ENCODE data around the gene TMEM151B. TPM values are rescaled to one million over a fixed set of nuclear protein-coding genes. Genes with fewer than 3 reads are reported as not detected.

The TMEM151B gene
- total and polyA plus RNA-seq, 9 of the 15 experiments (the other 6 are each of a cell fraction or from before 2014, with no cell fraction given), result not detected

DNA sequence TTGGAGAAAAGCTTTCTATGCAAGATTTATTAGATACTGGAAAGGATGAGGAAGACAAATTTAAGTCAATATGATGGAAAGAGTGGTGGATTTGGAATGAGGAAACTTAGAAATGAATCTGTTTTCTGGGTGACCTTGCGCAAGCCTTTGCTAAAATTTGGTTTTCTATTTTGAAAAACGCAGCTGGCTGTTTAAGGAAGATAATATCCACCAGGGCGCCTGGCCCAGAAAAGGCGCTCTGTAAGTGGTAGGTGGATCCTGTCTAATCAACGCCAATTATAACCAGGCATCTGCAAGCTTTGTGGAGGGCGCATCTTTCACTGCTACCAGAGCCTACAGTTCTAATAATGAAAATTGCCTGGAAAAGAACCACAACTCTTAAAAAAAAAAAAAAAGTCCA is 71.8 kb downstream of the TMEM151B start:
- intact Hi-C loops (cut with micrococcal nuclease), result loop anchor here (5.0 kb wide), 1 partner anchor 115 kb away; no protein-coding TSS in a partner anchor
- H3K4me1 ChIP-seq (replicated peaks in 1 of 2; ENCODE audit: control insufficient read depth in 2 of 2, insufficient read depth in 2 of 2, low read length in 2 of 2), result peaks cover 5 to 11% of the 10 kb centered on the region in 2 experiments; a peak in 3 of 5 replicates
- BruUV-seq (replicated peaks), result no TSS peak
- TF ChIP-seq ZNF589 (CRISPR knock-in tag; IDR thresholded peaks at IDR 0.05; ENCODE audit: low read depth), result no peak
- TF ChIP-seq ZFP36 (IDR thresholded peaks at IDR 0.05; ENCODE audit: low read depth, low read length, partially characterized antibody), result no peak
- no peak for TF ChIP-seq XRCC5 (IDR thresholded peaks at IDR 0.05; ENCODE audit: low read depth, low read length)
- TF ChIP-seq KAT7 (CRISPR knock-in tag; IDR thresholded peaks at IDR 0.05; ENCODE audit: borderline replicate concordance), result no peak
- TF ChIP-seq CEBPG (CRISPR knock-in tag; IDR thresholded peaks at IDR 0.05), result no peak
- peak; percentile 9 to 42; a peak in 2 of 4 replicates for TF ChIP-seq CEBPG (tag; conservative IDR thresholded peaks at IDR 0.05 in 1 of 2, IDR thresholded peaks at IDR 0.05 in 1 of 2)
- peak; percentile 58 for TF ChIP-seq CBFA2T3 (IDR thresholded peaks at IDR 0.05)
- no peak for TF ChIP-seq NFYB (IDR thresholded peaks at IDR 0.05; ENCODE audit: extremely low read depth, insufficient read length)
- 0 out of 2 replicates have a peak, but pooled peaks have one; percentile 42 for TF ChIP-seq CBFA2T2 (conservative IDR thresholded peaks at IDR 0.05)
- TF ChIP-seq CEBPB (tag; IDR thresholded peaks at IDR 0.05), result peak; percentile 91
- TF ChIP-seq STAT6 (CRISPR knock-in tag; IDR thresholded peaks at IDR 0.05), result no peak
- TF ChIP-seq GTF3C2 (IDR thresholded peaks at IDR 0.05; ENCODE audit: borderline replicate concordance, extremely low read depth, insufficient read length), result no peak
- TF ChIP-seq FOXM1 (IDR thresholded peaks at IDR 0.05; ENCODE audit: low read depth), result 0 out of 2 replicates have a peak, but pooled peaks have one; percentile 33
- no peak for TF ChIP-seq FOXM1 (CRISPR knock-in tag; IDR thresholded peaks at IDR 0.05; ENCODE audit: low read depth)
- TF ChIP-seq GATA2 (CRISPR knock-in tag; IDR thresholded peaks at IDR 0.05), result 0 out of 2 replicates have a peak, but pooled peaks have one; percentile 33
- no peak for TF ChIP-seq CBX1 (IDR thresholded peaks at IDR 0.05; ENCODE audit: low read depth)

More for the DNA sequence above, 71.8 kb downstream of the TMEM151B start:
- Histone ChIP-seq H2AFZ (ENCODE audit: low read depth, low read length) (no peak overlapping the region), H3K4me3 (no peak overlapping the region), H3K9me3 (replicated peaks; ENCODE audit: control insufficient read depth, insufficient read depth, low read depth, low read length) (no peaks in the 10 kb centered on the region), H3K9ac (ENCODE audit: insufficient read depth in 1 of 2, low read depth in 2 of 2, low read length in 2 of 2) (no peak overlapping the region), H3K27me3 (ENCODE audit: control insufficient read depth in 2 of 2, insufficient read depth in 2 of 2, low read length in 2 of 2) (peaks cover 30 to 46% of the 10 kb centered on the region in 2 experiments; a peak in 4 of 5 replicates), H3K9me1 (ENCODE audit: control insufficient read depth, insufficient read depth, low read length) (no peaks in the 10 kb centered on the region), H3K27ac (ENCODE audit: extremely low read depth, low read depth, low read length) (no peak overlapping the region), H3K4me2 (ENCODE audit: insufficient read depth, low read length) (no peak overlapping the region), H3K79me2 (ENCODE audit: control insufficient read depth, insufficient read depth, low read length) (no peaks in the 10 kb centered on the region), H3K36me3 (ENCODE audit: control insufficient read depth, insufficient read depth, low read length) (no peaks in the 10 kb centered on the region), H4K20me1 (replicated peaks; ENCODE audit: control insufficient read depth, insufficient read depth, low read length) (no peaks in the 10 kb centered on the region)
- ATAC-seq, result peak; percentile 51
- peak in 2 of 4 experiments; percentile 44 to 46 for DNase-seq (ENCODE audit: extremely low read depth in 1 of 4, low spot score in 3 of 4)
- ChIA-PET POLR2A (interaction anchor here (0.5 to 1.3 kb wide), 5 partner anchors 10 to 112 kb away, joined by 3 to 5 read pairs (median 4); partner anchors contain the start of gene AARS2), CTCF (ENCODE audit: low intra/inter-chr PET ratio) (interaction anchor here (0.6 kb wide), 1 partner anchor 13 kb away, joined by 4 read pairs; no protein-coding TSS in a partner anchor)
- FAIRE-seq, result no peak
- in situ Hi-C loops (cut with MboI), result loop anchor here (5.0 kb wide), 1 partner anchor 75 kb away; the partner anchor contains the start of gene NFKBIE
- WGBS (ENCODE audit: insufficient coverage, low coverage, missing lambda C conversion rate), result 0% methylated on average over 6 of the region's 6 CpGs

All from K562 (cell line).